GM18511 (cell line): ENCODE results near the gene NKAIN2.
"Not testable (repeated sequence)": the region's sequence is repeated elsewhere in the genome, so short reads cannot be mapped to it uniquely, and the experiment has no call there.

ENCODE experiments used
- ATAC-seq: cut with Tn5 transposase; IDR thresholded peaks from one replicate; pipeline ENCODE4 v1.9.1; 2021; ENCODE audit warnings: mild to moderate bottlenecking, moderate library complexity; ENCODE audit not compliant: unreplicated experiment

The NKAIN2 gene

GRCh38 chr6:124022051-124022450 lies 218.4 kb downstream of the NKAIN2 start:
- not testable (repeated sequence) for ATAC-seq

GRCh38 chr6:124022641-124023040 lies 219.0 kb downstream of the NKAIN2 start:
- ATAC-seq: no peak

GRCh38 chr6:124026694-124027093 lies 223.0 kb downstream of the NKAIN2 start:
- ATAC-seq: peak; percentile 52

GRCh38 chr6:124027392-124027791 lies 223.7 kb downstream of the NKAIN2 start:
- ATAC-seq: no peak

GRCh38 chr6:124028117-124028516 lies 224.5 kb downstream of the NKAIN2 start:
- ATAC-seq: no peak

GRCh38 chr6:124029567-124029966 lies 225.9 kb downstream of the NKAIN2 start:
- no peak for ATAC-seq

GRCh38 chr6:124033501-124033900 lies 229.8 kb downstream of the NKAIN2 start:
- no peak for ATAC-seq

- ATAC-seq: no peak
Observed at GRCh38 chr6:124036384-124036783, 232.7 kb downstream of the NKAIN2 start.

GRCh38 chr6:124040655-124041054 lies 237.0 kb downstream of the NKAIN2 start:
- ATAC-seq: peak; percentile 93

- ATAC-seq: no peak
Observed at GRCh38 chr6:124052120-124052519, 248.5 kb downstream of the NKAIN2 start.

- no peak for ATAC-seq
Observed at GRCh38 chr6:124053315-124053714, 249.7 kb downstream of the NKAIN2 start.

- no peak for ATAC-seq
Observed at GRCh38 chr6:124054034-124054433, 250.4 kb downstream of the NKAIN2 start.

- no peak for ATAC-seq
Observed at GRCh38 chr6:124055395-124055794, 251.7 kb downstream of the NKAIN2 start.

GRCh38 chr6:124055963-124056362 lies 252.3 kb downstream of the NKAIN2 start:
- no peak for ATAC-seq

GRCh38 chr6:124056407-124057334 lies 253.0 kb downstream of the NKAIN2 start:
- ATAC-seq: no peak

- no peak for ATAC-seq
Observed at GRCh38 chr6:124057461-124057860, 253.8 kb downstream of the NKAIN2 start.

GRCh38 chr6:124064317-124065113 lies 260.9 kb downstream of the NKAIN2 start:
- no peak for ATAC-seq

GRCh38 chr6:124066269-124066668 lies 262.6 kb downstream of the NKAIN2 start:
- no peak for ATAC-seq

- ATAC-seq: no peak
Observed at GRCh38 chr6:124066946-124067552, 263.4 kb downstream of the NKAIN2 start.

GRCh38 chr6:124069230-124069950 lies 265.7 kb downstream of the NKAIN2 start:
- ATAC-seq: no peak

GRCh38 chr6:124073021-124073420 lies 269.4 kb downstream of the NKAIN2 start:
- no peak for ATAC-seq
